Inflammatory macrophage treated with lipopolysaccharide for 4 hours (primary cell): ENCODE data around the gene ANTKMT.
"Not testable (repeated sequence)": the region's sequence is repeated elsewhere in the genome, so short reads cannot be mapped to it uniquely, and the experiment has no call there.

Source experiments
- DNase-seq: peaks from one replicate; pipeline ENCODE4 v3.0.0-alpha.2; 2020

The ANTKMT gene

GRCh38 chr16:681746-682427, 39.1 kb upstream of the ANTKMT start:
- no peak for DNase-seq

- no peak for DNase-seq
Measured at GRCh38 chr16:682493-683395, 38.2 kb upstream of the ANTKMT start.

- no peak for DNase-seq
Measured at GRCh38 chr16:683396-684070, 37.4 kb upstream of the ANTKMT start.

GRCh38 chr16:684071-684794, 36.7 kb upstream of the ANTKMT start, which contains the start of gene JMJD8:
Gene JMJD8, minus strand, starts transcription at chr16:684334. Its CDS starts 15 bp downstream, at chr16:684319.
- DNase-seq: peak; percentile 96

- no peak for DNase-seq
Measured at GRCh38 chr16:684961-685696, 35.8 kb upstream of the ANTKMT start.

GRCh38 chr16:685967-686366, 35.0 kb upstream of the ANTKMT start:
- DNase-seq: peak; percentile 42

- DNase-seq: no peak
Measured at GRCh38 chr16:686459-687260, 34.3 kb upstream of the ANTKMT start.

GRCh38 chr16:687499-687898, 33.4 kb upstream of the ANTKMT start:
- DNase-seq: no peak

- DNase-seq: no peak
Measured at GRCh38 chr16:689175-689897, 31.6 kb upstream of the ANTKMT start.

GRCh38 chr16:691242-691641, 29.7 kb upstream of the ANTKMT start:
- not testable (repeated sequence) for DNase-seq

- no peak for DNase-seq
Measured at GRCh38 chr16:692356-693108, 28.4 kb upstream of the ANTKMT start.

GRCh38 chr16:693364-693763, 27.6 kb upstream of the ANTKMT start:
- DNase-seq: no peak

GRCh38 chr16:693766-694165, 27.2 kb upstream of the ANTKMT start:
- DNase-seq: no peak

- DNase-seq: no peak
Measured at GRCh38 chr16:694187-694862, 26.6 kb upstream of the ANTKMT start.

- DNase-seq: no peak
Measured at GRCh38 chr16:694863-695354, 26.0 kb upstream of the ANTKMT start.

GRCh38 chr16:695355-696089, 25.4 kb upstream of the ANTKMT start:
- no peak for DNase-seq

- no peak for DNase-seq
Measured at GRCh38 chr16:698911-699671, 21.9 kb upstream of the ANTKMT start.
